Measurements from ENCODE around the gene C15orf39. TPM values are rescaled to one million over a fixed set of nuclear protein-coding genes. Genes with fewer than 3 reads are reported as not detected.
"Not testable (repeated sequence)": the region's sequence is repeated elsewhere in the genome, so short reads cannot be mapped to it uniquely, and the experiment has no call there.

The C15orf39 gene
- total RNA-seq, 1 donor from 2014 or later = 122 TPM

DNA sequence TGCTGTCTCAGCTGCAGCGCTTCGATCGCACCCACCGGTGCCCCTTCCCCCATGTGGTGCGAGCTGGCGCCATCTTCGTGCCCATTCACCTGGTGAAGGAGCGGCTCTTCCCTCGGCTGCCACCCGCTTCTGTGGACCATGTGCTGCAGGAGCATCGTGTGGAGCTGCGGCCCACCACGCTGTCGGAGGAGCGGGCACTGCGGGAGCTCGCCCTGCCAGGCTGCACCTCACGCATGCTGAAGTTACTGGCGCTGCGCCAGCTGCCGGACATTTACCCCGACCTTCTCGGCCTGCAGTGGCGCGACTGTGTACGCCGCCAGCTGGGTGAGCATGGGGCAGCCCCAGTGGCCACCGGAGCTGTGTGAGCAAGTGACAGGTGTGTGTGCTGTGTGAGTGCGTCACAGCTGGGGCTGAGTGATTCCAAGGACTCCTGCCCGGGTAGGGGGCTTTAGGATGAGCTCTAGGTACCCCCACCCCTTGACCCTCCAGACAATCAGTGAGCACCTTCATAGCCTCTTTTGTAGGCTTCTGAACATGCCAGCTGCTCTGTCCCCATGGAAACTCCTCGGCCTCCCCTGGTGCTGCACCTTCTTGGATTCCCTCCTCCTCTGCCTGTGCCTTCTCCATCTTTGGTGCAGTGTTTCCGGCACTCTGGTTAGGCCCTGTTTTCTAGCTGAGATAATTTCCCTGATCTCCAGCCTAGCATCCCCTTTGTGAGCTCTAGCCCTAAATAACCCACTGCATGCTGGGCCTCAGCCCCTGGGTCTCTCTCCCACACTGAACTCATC, 7.0 kb downstream of the C15orf39 start:
- intact Hi-C loops (cut with micrococcal nuclease) = loop anchor here (10.0 kb wide), 4 partner anchors 104 to 744 kb away; partner anchors contain the start of genes CLK3, SNUPN and UBL7

DNA sequence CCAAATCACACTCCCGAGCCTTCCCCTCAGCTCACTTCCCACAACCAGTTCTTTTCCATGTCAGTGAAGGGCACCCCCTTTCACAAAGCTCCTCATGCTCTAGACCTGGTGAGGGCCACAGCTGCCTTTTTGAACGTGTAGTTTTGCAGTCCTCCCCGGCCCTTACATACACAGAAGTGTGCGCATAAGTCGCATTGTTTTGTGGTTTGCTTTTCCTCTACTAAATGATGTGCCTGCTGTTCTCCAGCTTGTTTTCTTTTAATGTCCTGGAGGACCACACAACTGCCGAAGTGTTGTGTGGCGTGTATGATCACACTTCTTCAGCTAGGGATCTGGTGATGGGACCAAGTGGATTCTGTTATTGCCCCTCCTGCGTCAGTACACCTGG, 7.6 kb downstream of the C15orf39 start:
- intact Hi-C loops (cut with micrococcal nuclease) = loop anchor here (10.0 kb wide), 4 partner anchors 104 to 744 kb away; partner anchors contain the start of genes CLK3, SNUPN and UBL7

DNA sequence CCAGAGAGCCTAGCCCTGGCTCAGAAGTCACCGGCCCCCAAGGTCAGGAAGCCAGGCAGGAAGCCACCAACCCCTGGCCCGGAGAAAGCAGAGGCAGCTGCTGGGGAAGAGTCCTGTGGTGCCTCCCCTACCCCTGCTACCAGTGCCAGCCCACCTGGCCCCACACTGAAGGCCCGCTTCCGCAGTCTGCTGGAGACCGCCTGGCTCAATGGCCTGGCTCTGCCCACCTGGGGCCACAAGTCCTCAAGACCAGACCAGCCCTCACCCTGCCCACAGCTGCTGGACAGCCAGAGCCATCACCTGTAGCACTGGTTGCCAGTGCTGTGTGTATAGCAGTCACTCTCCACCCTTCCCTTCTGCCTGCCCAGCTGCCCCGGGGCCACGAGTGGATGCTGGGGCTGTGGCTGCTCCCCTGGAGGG, 9.1 kb downstream of the C15orf39 start:
- intact Hi-C loops (cut with micrococcal nuclease) = no loop called here

GRCh38 chr15:75211436-75212199, 9.9 kb downstream of the C15orf39 start:
- intact Hi-C loops (cut with micrococcal nuclease) = no loop called here

- intact Hi-C loops (cut with micrococcal nuclease) = no loop called here
These were observed 10.6 kb downstream of the C15orf39 start for GRCh38 chr15:75212200-75212858.

GRCh38 chr15:75213212-75213767, 11.6 kb downstream of the C15orf39 start:
- intact Hi-C loops (cut with micrococcal nuclease) = no loop called here

- intact Hi-C loops (cut with micrococcal nuclease) = no loop called here
These were observed 12.1 kb downstream of the C15orf39 start for GRCh38 chr15:75213768-75214221.

GRCh38 chr15:75214293-75215096, 12.8 kb downstream of the C15orf39 start:
- intact Hi-C loops (cut with micrococcal nuclease) = no loop called here

- intact Hi-C loops (cut with micrococcal nuclease) = no loop called here
These were observed 13.7 kb downstream of the C15orf39 start for GRCh38 chr15:75215107-75216004.

DNA sequence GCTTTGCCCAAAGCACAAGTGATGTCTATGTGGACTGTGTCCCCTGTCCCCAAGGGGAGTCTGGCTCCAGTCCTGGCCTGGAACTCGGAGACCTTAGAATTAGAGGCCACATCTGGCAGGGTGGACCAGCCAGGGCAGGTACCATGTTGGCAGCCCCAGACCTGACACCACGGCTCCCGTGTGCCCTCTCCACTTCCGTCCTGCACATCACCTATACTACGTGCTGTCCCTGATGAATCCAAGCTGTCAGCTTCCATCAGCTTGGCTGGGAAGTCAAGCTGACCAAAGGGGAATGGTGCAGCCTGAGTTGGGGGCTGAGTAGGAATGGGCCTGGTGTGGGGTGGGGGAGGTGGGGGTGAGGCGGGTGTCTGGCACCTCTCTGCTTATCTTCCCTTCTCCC, 15.3 kb downstream of the C15orf39 start:
- intact Hi-C loops (cut with micrococcal nuclease) = no loop called here

DNA sequence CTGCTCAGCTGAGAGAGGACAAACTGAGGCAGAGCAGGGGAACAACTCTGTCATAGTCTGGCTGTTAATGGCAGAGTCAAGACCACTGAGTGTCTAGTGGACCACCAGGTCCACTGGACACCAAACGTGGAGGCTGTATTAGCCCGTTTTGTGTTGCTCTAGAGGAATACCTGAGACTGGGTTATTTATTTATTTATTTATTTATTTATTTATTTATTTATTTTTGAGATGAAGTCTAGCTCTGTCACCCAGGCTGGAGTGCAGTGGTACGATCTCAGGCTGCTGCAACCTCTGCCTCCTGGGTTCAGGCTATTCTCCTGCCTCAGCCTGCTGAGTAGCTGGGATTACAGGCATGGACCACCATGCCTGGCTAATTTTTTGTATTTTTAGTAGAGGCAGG, 15.9 kb downstream of the C15orf39 start:
- intact Hi-C loops (cut with micrococcal nuclease) = not testable (repeated sequence)

GRCh38 chr15:75219507-75219929, 17.8 kb downstream of the C15orf39 start:
- intact Hi-C loops (cut with micrococcal nuclease) = not testable (repeated sequence)

DNA sequence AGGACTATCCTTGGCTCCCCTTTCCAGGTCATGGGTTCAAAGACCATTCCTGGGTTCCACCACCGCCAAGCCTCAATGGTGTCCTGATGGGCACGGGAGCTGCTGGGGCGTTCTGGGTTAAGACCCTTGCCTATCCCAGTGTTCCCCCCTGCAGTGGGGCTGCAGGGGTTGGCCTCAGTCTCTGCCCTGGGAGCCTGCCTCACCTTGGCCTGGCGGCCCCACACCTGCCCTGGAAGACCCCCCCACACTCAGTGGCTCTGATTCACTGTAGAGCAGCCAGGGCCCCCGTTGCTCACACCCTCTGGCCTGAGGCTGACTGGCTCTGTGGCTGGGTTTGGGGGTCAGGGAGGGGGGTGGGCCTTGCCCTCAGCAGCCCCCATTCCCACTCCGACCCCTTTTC, 22.0 kb downstream of the C15orf39 start:
- intact Hi-C loops (cut with micrococcal nuclease) = no loop called here

GRCh38 chr15:75224281-75224680, 22.6 kb downstream of the C15orf39 start:
- intact Hi-C loops (cut with micrococcal nuclease) = no loop called here

DNA sequence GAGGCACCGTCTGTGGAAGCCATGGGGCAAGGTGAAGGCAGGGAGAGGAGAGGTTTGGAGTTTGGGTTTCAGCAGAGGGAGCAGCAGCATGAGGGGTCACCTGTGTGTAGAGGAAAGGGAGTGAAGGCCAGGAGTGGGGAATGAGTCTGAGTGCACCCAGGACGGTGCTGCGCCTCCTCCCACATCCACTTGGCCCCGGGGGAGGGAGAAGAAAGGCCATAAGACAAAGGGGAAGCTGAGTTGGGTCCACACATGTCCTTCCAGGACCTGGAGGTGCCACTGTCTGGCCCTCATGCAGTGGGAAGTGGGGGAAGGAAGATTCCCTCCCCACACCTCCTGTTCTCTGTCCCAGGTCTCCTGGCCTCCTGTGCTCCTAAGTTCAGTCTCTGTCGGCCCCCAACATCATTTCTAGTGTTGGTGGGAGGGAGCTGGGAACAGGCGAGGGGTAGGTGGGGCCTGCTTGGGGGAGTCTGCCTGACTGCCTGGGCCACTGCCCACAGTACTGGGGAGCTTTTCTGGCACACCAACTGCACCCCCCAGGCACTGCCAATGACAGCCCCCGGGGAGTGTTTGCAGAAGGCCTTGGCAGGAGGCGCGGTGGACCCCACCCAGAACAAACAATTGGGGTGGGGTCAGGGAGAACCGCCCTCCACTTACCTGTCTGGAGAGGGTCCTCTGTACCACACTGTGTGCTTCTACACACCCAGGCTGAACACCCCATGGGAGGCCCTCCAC, 23.6 kb downstream of the C15orf39 start:
- intact Hi-C loops (cut with micrococcal nuclease) = not testable (repeated sequence)

DNA sequence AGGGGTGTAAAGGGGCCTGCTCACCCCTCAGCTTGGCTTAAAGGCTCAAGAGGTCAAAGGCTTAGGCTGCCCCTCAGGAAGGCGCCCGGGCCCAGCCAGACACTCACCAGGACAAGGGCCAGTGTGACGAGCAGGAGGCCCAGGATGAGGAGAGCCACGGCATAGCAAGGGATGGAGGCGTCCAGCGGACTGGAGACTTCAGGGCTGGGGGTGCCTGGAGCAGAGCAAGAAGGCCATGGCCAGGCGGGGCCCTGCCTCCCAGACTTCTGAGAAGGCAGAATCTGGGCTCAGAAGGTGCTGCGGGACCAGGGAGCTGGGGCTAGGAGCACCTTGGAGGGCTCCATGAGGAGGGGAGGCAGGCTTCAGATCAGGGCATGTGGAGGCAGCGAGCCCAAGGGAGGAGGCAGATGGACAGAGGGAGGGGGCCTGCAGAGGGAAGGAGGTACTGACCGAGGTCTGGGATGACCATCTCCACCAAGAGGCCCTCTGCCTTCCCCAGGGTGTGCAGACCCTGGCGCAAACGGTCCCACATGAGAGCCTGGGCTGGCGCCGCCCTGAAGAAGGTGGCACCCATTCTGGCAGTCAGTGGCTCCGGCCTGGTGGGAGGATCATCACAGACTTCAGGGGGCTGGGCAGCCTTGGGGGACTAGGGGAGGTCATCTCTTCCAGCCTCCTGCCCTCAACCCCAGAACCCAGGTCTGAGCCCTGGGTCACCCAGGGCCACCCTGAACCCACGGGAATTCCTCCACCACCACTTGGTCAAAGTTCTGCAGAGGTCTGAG, 24.5 kb downstream of the C15orf39 start:
- intact Hi-C loops (cut with micrococcal nuclease) = no loop called here

DNA sequence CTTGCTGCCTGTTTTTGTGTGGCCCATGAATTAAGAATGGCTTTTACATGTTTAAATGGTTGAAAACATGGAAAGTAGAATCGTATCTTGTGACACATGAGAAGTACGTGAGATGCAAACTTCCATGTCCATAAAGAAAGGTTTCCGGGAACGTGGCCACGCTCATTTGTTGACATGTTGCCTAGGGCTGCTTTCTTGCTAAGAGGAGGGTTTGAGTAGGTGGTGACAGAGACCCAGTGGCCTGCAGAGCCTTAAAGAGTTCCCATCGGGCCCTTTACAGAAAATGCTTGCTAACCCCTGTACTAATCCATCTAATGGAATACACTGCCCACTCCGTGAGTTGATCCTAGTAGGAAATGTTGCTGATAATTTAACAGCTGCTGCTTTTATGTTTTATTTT, 25.4 kb downstream of the C15orf39 start:
- intact Hi-C loops (cut with micrococcal nuclease) = not testable (repeated sequence)

DNA sequence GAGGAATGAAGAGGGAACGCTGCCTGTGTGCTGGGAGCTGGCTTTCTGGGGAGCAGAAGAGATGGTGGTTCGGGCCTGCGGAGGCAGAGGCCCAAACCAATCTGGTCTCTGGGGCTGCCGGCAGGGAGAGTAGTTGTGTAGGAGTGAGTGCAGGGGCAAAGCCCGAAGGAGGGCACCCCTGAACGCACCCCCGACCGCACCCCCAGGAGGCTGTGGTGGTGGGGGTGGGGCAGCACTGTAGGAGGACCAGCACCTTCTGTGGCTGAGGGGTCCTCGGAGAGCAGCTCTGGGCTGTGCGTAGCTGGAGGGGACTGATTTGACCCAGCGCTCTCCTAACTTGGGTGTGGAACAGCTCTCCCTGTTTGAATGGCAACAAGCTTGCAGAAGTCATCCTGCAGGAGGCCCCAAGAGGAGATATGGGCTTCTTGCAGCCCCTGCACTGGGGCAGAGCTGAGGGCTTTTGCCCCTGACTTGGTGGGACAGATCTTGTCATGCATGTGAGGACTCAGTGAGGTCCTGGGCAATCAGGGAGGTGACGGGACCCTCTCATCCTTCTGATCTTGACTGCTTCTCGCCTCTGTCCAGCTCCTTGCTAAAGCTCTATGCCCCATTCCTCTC, 26.1 kb downstream of the C15orf39 start:
- intact Hi-C loops (cut with micrococcal nuclease) = no loop called here

Measured in T-helper 1 cell treated with Interleukin-12 subunit alpha and Interleukin-12 subunit beta and Interleukin-4 antibody, amounts not matched to agents 30 ng/mL and 1 ng/mL, for 36 hours (primary cell).